ENCODE measurements around the gene KLHL2.
A peak's percentile ranks its signal among the peaks of the same experiment; 100 is the strongest.

Gene KLHL2

DNA sequence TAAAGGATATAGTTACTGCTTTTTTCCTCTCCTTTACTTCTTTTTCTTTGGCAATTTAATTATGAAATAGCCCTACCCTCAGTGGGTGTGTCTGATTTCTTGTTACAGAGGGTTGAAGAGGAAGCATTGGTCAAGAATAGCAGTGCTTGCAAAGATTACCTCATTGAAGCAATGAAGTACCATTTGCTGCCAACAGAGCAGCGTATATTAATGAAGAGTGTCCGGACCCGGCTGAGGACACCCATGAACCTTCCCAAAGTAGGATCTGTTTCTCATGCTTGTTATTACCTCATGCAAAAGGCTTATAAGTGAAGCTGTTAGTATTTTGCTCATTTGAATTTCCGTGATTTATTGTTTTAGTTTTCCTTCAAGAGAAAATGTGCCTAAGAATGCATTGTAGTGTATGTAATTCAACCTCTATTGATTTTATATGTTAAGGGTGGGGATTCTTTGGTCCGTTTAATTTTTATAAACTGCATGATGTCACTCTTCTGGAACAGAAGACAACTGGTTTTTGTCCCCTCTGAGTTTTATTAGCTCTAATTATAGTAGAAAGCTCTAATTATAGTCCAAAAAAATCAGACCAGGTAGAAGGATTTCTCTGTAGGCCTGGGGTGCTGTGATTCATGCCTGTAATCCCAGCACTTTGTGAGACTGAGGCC lies 92.2 kb downstream of the KLHL2 start:
- Histone ChIP-seq H3K4me1 (no peaks in the 10 kb centered on the region), H3K27me3 (ENCODE audit: low read depth) (no peaks in the 10 kb centered on the region), H3K36me3 (replicated peaks) (no peaks in the 10 kb centered on the region; the same call in 1 of the 2 replicates), H3K4me3 (no peak overlapping the region), H3K9me3 (no peaks in the 10 kb centered on the region)
- no peak for DNase-seq (ENCODE audit: low spot score in 2 of 2)
- in situ Hi-C loops (cut with MboI; ENCODE audit: low sequenced_read_pairs): no loop called here

DNA sequence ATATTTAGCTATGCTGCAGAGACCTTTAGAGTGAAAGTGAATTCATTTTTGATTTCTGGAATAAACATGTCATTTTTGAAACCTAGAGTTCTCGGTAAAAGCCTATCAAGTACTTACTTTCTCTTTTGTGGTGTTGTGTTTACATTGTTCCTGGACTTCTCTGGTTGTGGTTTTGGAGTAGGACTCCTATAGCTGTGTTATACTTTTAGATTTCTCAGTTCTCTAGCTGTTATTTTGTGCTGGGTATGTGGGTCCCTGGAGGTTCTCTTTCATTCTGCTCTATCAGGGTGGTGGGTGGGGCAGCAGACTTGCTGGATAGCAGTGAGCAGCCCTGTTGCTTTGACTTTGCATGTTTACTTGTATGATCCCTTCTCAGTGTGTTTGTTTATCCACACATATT lies 94.5 kb downstream of the KLHL2 start:
- no peak for DNase-seq (ENCODE audit: low spot score in 2 of 2)
- Histone ChIP-seq H3K36me3 (replicated peaks) (no peaks in the 10 kb centered on the region; the same call in 1 of the 2 replicates), H3K9me3 (no peaks in the 10 kb centered on the region), H3K27me3 (ENCODE audit: low read depth) (no peaks in the 10 kb centered on the region), H3K4me1 (no peaks in the 10 kb centered on the region), H3K4me3 (no peak overlapping the region)
- in situ Hi-C loops (cut with MboI; ENCODE audit: low sequenced_read_pairs): no loop called here

DNA sequence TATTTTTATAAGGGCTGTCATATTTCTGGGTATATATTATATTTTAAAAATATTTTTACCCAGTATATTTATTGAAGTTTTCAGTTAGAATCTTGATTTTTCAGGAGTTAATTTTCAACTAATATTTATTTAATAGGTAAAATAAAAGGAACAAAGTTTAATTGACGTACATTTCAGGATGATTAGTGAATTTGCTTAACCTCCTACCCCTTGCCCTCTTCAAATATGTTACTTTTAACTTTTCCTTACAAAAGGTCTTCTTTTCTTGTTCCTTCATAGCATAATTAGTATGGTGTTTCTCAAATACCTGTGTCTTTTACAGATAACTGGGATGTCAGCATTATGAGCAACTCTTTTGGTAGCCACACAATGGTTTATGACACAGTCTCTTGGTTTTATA lies 95.3 kb downstream of the KLHL2 start:
- in situ Hi-C loops (cut with MboI; ENCODE audit: low sequenced_read_pairs): no loop called here
- H3K36me3 ChIP-seq (replicated peaks): no peaks in the 10 kb centered on the region; the same call in 1 of the 2 replicates
- no peaks in the 10 kb centered on the region for H3K27me3 ChIP-seq (ENCODE audit: low read depth)
- no peak for DNase-seq (ENCODE audit: low spot score in 2 of 2)
- H3K4me1 ChIP-seq: no peaks in the 10 kb centered on the region
- H3K9me3 ChIP-seq: no peaks in the 10 kb centered on the region
- H3K4me3 ChIP-seq: no peak overlapping the region

DNA sequence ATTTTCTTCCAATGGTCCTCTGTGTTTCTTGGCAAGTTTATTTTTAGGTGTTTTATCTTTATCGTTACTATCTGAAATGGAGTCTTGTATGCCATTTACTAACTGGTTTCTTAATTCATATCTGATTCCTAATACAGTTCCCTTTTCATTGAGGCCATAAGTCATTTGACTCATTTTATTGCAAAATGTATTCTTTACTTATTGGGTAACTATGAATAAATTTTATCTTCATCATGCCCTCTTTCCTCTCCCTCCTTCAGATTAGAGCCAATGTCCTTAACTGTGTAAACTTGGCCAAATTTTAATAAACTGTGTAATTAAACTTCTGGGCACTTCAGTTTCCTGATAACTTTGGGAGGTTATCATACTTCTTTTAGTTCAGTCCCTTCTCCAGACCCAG lies 100.8 kb downstream of the KLHL2 start:
- in situ Hi-C loops (cut with MboI; ENCODE audit: low sequenced_read_pairs): no loop called here
- Histone ChIP-seq H3K9me3 (no peaks in the 10 kb centered on the region), H3K4me3 (no peak overlapping the region), H3K36me3 (replicated peaks) (no peaks in the 10 kb centered on the region; the same call in 1 of the 2 replicates), H3K27me3 (ENCODE audit: low read depth) (no peaks in the 10 kb centered on the region), H3K4me1 (no peaks in the 10 kb centered on the region)
- no peak for DNase-seq (ENCODE audit: low spot score in 2 of 2)

DNA sequence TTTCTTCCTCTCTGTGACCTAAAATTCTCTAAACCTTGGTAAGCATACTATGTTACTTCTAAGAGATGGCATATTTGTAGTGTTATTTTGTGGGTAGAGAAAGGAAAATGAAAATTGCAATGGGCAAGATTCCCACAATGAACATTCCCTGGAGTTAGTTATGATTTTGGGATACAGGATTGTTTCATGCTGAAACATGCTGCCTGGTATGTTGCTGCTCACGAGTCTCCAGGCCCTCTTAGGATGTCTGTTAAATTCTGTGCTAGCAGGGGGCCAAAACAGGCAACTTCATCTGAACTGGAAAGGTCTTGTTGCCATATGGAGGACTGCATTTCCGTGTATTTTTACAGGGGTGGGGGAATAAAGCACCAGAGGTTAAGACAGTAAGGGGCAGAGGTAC lies 101.2 kb downstream of the KLHL2 start:
- no peak for DNase-seq (ENCODE audit: low spot score in 2 of 2)
- no peaks in the 10 kb centered on the region for H3K4me1 ChIP-seq
- in situ Hi-C loops (cut with MboI; ENCODE audit: low sequenced_read_pairs): no loop called here
- no peak overlapping the region for H3K4me3 ChIP-seq
- no peaks in the 10 kb centered on the region for H3K9me3 ChIP-seq
- no peaks in the 10 kb centered on the region; the same call in 1 of the 2 replicates for H3K36me3 ChIP-seq (replicated peaks)
- H3K27me3 ChIP-seq (ENCODE audit: low read depth): no peaks in the 10 kb centered on the region

DNA sequence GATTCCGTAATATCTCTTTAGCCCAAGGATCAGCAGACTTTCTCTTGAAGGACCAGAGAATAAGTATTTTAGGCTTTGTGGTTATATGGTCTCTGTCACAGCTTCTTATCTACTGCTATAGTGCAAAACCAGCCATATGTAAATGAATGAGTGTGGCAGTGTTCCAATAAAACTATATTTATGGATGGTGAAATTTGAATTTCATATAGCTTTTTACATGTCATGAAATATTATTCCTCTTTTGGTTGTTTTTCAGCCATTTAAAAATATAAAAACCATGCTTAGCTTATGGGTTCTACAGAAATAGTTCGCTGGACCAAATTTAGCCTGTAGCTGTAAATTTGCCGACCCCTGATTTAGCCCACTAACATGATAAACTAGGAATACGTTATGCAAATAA lies 102.1 kb downstream of the KLHL2 start:
- Histone ChIP-seq H3K4me1 (no peaks in the 10 kb centered on the region), H3K27me3 (ENCODE audit: low read depth) (no peaks in the 10 kb centered on the region), H3K36me3 (replicated peaks) (no peaks in the 10 kb centered on the region; the same call in 1 of the 2 replicates), H3K4me3 (no peak overlapping the region), H3K9me3 (no peaks in the 10 kb centered on the region)
- no peak for DNase-seq (ENCODE audit: low spot score in 2 of 2)
- in situ Hi-C loops (cut with MboI; ENCODE audit: low sequenced_read_pairs): no loop called here

DNA sequence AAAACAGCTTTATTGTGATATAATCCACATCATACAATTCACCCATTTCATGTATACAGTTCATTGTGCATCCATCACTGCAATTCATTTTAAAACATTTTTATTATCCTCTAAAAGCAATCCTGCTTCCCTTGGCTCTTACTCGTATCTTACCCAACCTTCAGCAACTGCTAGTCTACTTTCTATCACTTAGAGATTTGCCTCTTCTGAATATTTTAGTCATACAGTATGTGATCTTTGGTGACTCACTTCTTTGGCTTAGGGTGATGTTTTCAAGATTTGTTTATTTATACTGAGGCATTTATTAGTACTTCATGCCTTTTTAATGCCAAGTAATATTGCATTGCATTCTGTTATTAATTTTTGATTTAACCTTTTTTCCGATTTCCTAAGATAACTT lies 105.1 kb downstream of the KLHL2 start:
- in situ Hi-C loops (cut with MboI; ENCODE audit: low sequenced_read_pairs): no loop called here
- Histone ChIP-seq H3K27me3 (ENCODE audit: low read depth) (no peaks in the 10 kb centered on the region), H3K4me3 (no peak overlapping the region), H3K9me3 (no peaks in the 10 kb centered on the region), H3K4me1 (no peaks in the 10 kb centered on the region), H3K36me3 (replicated peaks) (no peaks in the 10 kb centered on the region; the same call in 1 of the 2 replicates)
- DNase-seq (ENCODE audit: low spot score in 2 of 2): no peak

DNA sequence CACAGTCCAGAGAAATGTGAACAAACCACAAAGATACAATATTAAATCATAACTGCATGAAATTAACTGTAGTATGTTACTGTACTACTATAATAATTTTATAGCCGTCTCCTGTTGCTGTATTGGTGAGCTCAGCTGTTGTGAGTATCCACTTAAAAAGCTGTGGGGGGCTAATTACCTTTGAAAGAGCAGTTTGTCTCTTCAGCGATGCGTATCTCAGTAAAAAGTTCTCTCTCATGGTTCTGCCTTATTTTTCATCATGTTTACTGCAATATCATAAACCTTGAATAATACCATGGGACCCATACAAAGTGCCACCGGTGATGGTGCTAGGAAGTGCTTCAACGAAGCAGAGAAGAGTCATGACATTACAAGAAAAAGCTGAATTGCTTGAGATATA lies 111.7 kb downstream of the KLHL2 start:
- in situ Hi-C loops (cut with MboI; ENCODE audit: low sequenced_read_pairs): no loop called here
- Histone ChIP-seq H3K4me1 (no peaks in the 10 kb centered on the region), H3K4me3 (no peak overlapping the region), H3K9me3 (no peaks in the 10 kb centered on the region), H3K27me3 (ENCODE audit: low read depth) (no peaks in the 10 kb centered on the region), H3K36me3 (replicated peaks) (no peaks in the 10 kb centered on the region)
- no peak for DNase-seq (ENCODE audit: low spot score in 2 of 2)

DNA sequence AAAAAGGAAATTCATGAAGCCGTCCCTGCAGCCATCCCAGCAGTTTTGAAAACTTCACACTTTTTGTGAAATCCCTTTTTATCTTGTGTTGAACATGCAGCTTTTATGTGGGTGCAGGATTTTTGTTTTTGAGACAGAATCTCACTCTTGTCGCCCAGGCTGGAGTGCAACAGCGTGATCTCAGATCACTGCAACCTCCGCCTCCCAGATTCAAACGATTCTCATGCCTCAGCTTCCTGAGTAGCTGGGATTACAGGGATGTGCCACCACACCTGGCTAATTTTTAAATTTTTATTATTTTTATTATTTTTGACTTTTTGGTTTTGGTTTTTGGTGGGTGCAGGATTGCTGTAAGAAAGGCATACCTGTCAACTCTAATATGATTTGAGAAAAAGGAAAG lies 112.1 kb downstream of the KLHL2 start:
- in situ Hi-C loops (cut with MboI; ENCODE audit: low sequenced_read_pairs): no loop called here

DNA sequence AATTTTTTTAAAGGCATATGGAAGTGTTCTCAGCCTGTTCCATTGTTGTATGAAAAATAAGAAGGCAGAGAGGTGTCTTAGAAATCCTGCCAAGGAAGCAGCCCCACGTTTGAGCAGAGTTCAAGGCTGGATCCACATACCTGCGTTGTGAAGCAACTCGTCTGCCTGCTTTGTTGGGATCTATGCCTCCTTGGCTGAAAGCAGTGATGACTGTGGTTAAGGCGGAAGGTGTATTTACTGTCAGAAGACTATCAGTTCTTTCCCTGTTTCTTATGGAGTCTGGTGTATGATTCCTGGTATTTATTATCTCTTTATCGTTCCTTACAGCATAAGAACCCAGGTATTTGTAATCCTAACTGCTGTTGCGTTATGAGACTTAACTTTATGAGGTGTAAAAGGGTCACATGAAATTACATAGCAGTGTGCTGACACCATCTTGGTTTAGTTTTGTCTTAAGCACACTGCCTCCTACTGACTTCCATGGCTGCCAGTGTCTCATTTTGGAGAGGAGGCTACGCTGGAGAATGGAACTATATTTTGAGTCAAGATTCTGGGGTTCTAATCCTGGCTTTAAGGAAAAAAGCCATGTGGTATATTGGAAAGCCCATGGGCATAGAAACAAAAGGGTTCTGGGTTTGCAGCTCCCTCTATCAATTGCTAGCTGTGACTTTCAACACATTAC lies 117.0 kb downstream of the KLHL2 start:
- no peak for DNase-seq (ENCODE audit: low spot score in 2 of 2)
- Histone ChIP-seq H3K36me3 (replicated peaks) (no peaks in the 10 kb centered on the region; the same call in 1 of the 2 replicates), H3K4me1 (0 out of 2 replicates have a peak, but pooled peaks cover 2% of the 10 kb centered on the region), H3K4me3 (no peak overlapping the region), H3K9me3 (no peaks in the 10 kb centered on the region), H3K27me3 (ENCODE audit: low read depth) (no peaks in the 10 kb centered on the region)
- in situ Hi-C loops (cut with MboI; ENCODE audit: low sequenced_read_pairs): no loop called here

More for the DNA sequence above, 112.1 kb downstream of the KLHL2 start:
- DNase-seq (ENCODE audit: low spot score in 2 of 2): no peak
- Histone ChIP-seq H3K36me3 (replicated peaks) (no peaks in the 10 kb centered on the region), H3K4me1 (no peaks in the 10 kb centered on the region), H3K27me3 (ENCODE audit: low read depth) (no peaks in the 10 kb centered on the region), H3K9me3 (no peaks in the 10 kb centered on the region), H3K4me3 (no peak overlapping the region)

DNA sequence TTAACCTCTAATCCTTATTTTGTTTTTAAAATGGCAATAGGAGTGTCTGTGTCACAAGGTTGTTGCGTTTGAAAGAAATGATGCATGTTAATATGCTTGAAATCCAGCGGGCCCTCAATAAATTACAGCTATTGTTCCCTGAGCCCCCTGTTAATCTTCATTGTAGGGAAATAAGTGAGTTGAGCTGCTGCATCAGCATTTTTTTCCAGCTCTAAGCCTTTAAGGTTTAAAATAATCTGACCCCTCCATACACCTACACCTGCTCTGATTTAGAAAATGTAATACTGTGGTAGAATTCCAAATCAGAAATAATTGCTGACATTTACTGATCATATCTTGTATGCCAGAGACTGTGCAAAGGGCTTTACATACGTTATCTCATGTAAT lies 117.5 kb downstream of the KLHL2 start:
- in situ Hi-C loops (cut with MboI; ENCODE audit: low sequenced_read_pairs): no loop called here

DNA sequence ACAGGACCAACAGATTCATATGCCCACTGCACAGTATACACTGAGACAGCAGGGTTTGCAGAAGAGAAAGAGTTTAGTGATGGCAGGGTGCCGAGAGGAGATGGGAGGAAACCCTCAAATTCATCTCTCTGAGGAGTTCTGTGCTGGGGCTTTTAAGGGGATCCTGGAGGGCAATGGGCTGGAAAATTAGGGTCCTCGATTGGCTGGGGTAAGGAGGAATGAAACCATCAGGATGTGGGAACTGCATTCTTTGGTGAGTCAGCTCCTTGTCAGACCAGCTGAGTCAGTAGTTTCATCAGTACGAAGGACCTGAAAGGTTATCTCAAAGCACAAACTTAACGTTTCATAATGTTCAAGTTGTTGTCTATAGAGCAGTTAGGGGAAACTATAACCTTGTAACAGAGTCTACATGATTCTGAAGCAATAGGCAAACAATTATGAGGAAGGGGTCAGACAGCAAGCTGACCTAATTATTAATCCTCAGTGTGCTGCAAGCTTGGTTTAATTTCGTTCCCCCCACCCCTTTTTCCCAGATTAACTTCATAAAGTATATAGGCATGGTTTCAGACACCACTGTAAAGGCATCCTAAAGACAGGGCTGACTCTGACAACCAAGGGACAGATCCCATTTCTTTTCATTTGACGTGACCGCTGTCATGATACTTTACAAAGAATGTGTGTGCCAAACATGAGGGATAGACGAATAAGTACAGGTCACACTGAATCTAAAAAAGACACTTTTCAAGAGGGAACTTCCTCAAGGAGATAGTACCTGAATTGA lies 118.6 kb downstream of the KLHL2 start:
- Histone ChIP-seq H3K4me1 (peaks cover 10% of the 10 kb centered on the region; the same call in 1 of the 2 replicates), H3K9me3 (no peaks in the 10 kb centered on the region), H3K4me3 (no peak overlapping the region), H3K27me3 (ENCODE audit: low read depth) (no peaks in the 10 kb centered on the region; the same call in 1 of the 2 replicates), H3K36me3 (replicated peaks) (peaks cover 8% of the 10 kb centered on the region)
- in situ Hi-C loops (cut with MboI; ENCODE audit: low sequenced_read_pairs): no loop called here
- no peak for DNase-seq (ENCODE audit: low spot score in 2 of 2)

More for the DNA sequence above, 117.5 kb downstream of the KLHL2 start:
- Histone ChIP-seq H3K27me3 (ENCODE audit: low read depth) (no peaks in the 10 kb centered on the region; the same call in 1 of the 2 replicates), H3K36me3 (replicated peaks) (peaks cover 2% of the 10 kb centered on the region), H3K4me3 (no peak overlapping the region), H3K9me3 (no peaks in the 10 kb centered on the region), H3K4me1 (peaks cover 5% of the 10 kb centered on the region; the same call in 1 of the 2 replicates)
- DNase-seq (ENCODE audit: low spot score in 2 of 2): no peak

DNA sequence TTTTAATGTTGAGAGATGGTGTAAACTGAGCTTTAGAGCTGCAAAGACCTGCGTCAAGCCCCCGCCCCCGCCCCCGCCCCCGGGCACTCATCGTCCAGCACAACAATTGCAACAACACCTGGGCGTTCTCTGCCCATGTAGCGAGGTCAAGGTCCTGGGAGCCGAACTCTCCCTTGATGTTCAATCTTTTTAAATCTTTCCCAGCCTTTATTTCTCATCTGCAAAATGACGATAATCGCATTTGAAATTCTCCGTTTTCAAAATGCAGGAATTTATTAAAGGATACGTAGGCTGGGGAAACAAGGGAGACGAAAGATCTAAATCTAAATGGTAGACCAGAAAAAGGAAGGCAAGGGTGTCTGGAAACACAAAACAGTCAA lies 119.5 kb downstream of the KLHL2 start:
- Histone ChIP-seq H3K36me3 (replicated peaks) (peaks cover 9% of the 10 kb centered on the region), H3K4me1 (peaks cover 14% of the 10 kb centered on the region; the same call in 1 of the 2 replicates)

More for the DNA sequence above, 119.5 kb downstream of the KLHL2 start:
- peak overlapping the region; percentile 95 for H3K4me3 ChIP-seq
- in situ Hi-C loops (cut with MboI; ENCODE audit: low sequenced_read_pairs): no loop called here
- peak in 1 of 2 experiments; percentile 30 for DNase-seq (ENCODE audit: low spot score in 2 of 2)
- no peaks in the 10 kb centered on the region for H3K9me3 ChIP-seq
- H3K27me3 ChIP-seq (ENCODE audit: low read depth): no peaks in the 10 kb centered on the region; the same call in 1 of the 2 replicates
